Upper lobe of left lung (tissue), 6 donors: Measurements from ENCODE around the gene SNRPN. TPM values are rescaled to one million over a fixed set of nuclear protein-coding genes. Genes with fewer than 3 reads are reported as not detected.
"Not testable (repeated sequence)": the region's sequence is repeated elsewhere in the genome, so short reads cannot be mapped to it uniquely, and the experiment has no call there.

Source experiments
- ATAC-seq, 2 donors: fragments of 200-7000 bp; cut with Tn5 transposase; one replicate each; pipeline ENCODE4 v1.9.1; 2022; ENCODE audit warnings: mild to moderate bottlenecking in 2 of 2, moderate library complexity in 2 of 2; ENCODE audit not compliant: low FRiP score in 2 of 2
- DNase-seq, 2 donors: peaks; one replicate each; pipeline ENCODE4 v3.0.0-alpha.2; 2019 to 2020
- H3K27ac ChIP-seq, 4 donors: fragments of 200-600 bp; sonication (generic); one replicate each; pipeline ENCODE4 v1.5.1; 2016 to 2019
- H3K27me3 ChIP-seq, 4 donors: fragments of 200-600 bp; sonication (generic); one replicate each; pipeline ENCODE4 v1.5.1; 2017 to 2019
- H3K36me3 ChIP-seq, 4 donors: fragments of 200-600 bp; sonication (generic); one replicate each; pipeline ENCODE4 v1.5.1; 2016 to 2019
- H3K4me1 ChIP-seq, 4 donors: fragments of 200-600 bp; sonication (generic); one replicate each; pipeline ENCODE4 v1.5.1; 2018 to 2019
- H3K4me3 ChIP-seq, 4 donors: fragments of 200-600 bp; sonication (generic); one replicate each; pipeline ENCODE4 v1.5.1; 2017 to 2019; ENCODE audit warnings: mild to moderate bottlenecking in 2 of 4, moderate library complexity in 1 of 4
- H3K9me3 ChIP-seq, 4 donors: fragments of 200-600 bp; sonication (generic); one replicate each; pipeline ENCODE4 v1.5.1; 2018 to 2019
- CTCF ChIP-seq, 6 experiments: fragments of 450-650 bp in 4 of 6; fragments of 200-600 bp in 2 of 6; sonication (generic) in 2 of 6; IDR thresholded peaks; one replicate each; pipeline ENCODE4 v1.5.1; 2016 to 2019; ENCODE audit warnings: antibody characterized with exemption in 6 of 6
- EP300 ChIP-seq, 4 donors: sonication (generic); formaldehyde crosslinking; IDR thresholded peaks; one replicate each; pipeline ENCODE4 v1.5.1; 2017; ENCODE audit warnings: antibody characterized with exemption in 4 of 4, control low read depth in 2 of 4
- POLR2A ChIP-seq, 4 donors: fragments of 450-650 bp; IDR thresholded peaks; one replicate each; pipeline ENCODE4 v1.5.1; 2016 to 2017; ENCODE audit warnings: antibody characterized with exemption in 4 of 4, mild to moderate bottlenecking in 2 of 4
- POLR2AphosphoS5 ChIP-seq, 2 donors: sonication (generic); formaldehyde crosslinking; IDR thresholded peaks; one replicate each; pipeline ENCODE4 v1.5.1; 2017; ENCODE audit warnings: antibody characterized with exemption in 2 of 2
- WGBS, 2 donors: methylation state at CpG; one replicate each; pipeline ENCODE4 v1.1.5; 2017 to 2018; 5-methylcytosine and 5-hydroxymethylcytosine counted together
- total RNA-seq, 6 donors: library from RNA; depleted of rRNA in 4 of 6; stranded (reverse); fragments of >200 nt in 4 of 6; gene quantifications; one replicate each; pipeline versions ENCODE4 v1.1.0 to v1.2.1, GENCODE V29; 2016 to 2021
- donor health status: DM: no; HTN: no; CAD: no; lungs with moderate emphysema.
- donor health status: DM: no; HTN: yes; CAD: no; lungs with severe emphysema.

The SNRPN gene
- total RNA-seq, 6 donors from 2014 or later, result 72.4 to 133 (median 92.4) TPM

- DNase-seq (no peak), ATAC-seq (no peak)
- Histone ChIP-seq H3K27me3 (no peaks in the 10 kb centered on the region), H3K27ac (no peak overlapping the region), H3K4me3 (no peak overlapping the region), H3K9me3 (no peaks in the 10 kb centered on the region), H3K4me1 (no peaks in the 10 kb centered on the region), H3K36me3 (no peaks in the 10 kb centered on the region)
- WGBS, 2 donors, result 68 to 81% methylated on average over 3 of the region's 3 CpGs
- no peak for TF ChIP-seq CTCF (IDR thresholded peaks at IDR 0.05)
- TF ChIP-seq POLR2AphosphoS5 (IDR thresholded peaks at IDR 0.05), result no peak
- no peak for TF ChIP-seq POLR2A (IDR thresholded peaks at IDR 0.05)
Observed at GRCh38 chr15:24924153-24924552, 30.6 kb upstream of the SNRPN start.

- no peak for ATAC-seq
- 71 to 76% methylated on average over 2 of the region's 2 CpGs for WGBS, 2 donors
- H3K27ac ChIP-seq, result no peak overlapping the region
- TF ChIP-seq POLR2A (IDR thresholded peaks at IDR 0.05) (no peak), CTCF (IDR thresholded peaks at IDR 0.05) (no peak), POLR2AphosphoS5 (IDR thresholded peaks at IDR 0.05) (no peak), EP300 (IDR thresholded peaks at IDR 0.05) (no peak)
- H3K27me3 ChIP-seq, result no peaks in the 10 kb centered on the region
- H3K4me3 ChIP-seq, result no peak overlapping the region
- no peaks in the 10 kb centered on the region for H3K4me1 ChIP-seq
- no peak for DNase-seq
- H3K36me3 ChIP-seq, result no peaks in the 10 kb centered on the region
- H3K9me3 ChIP-seq, result no peaks in the 10 kb centered on the region
Observed at GRCh38 chr15:24924621-24925020, 30.2 kb upstream of the SNRPN start.

- H3K27me3 ChIP-seq, ATAC-seq, H3K4me3 ChIP-seq, H3K4me1 ChIP-seq, H3K27ac ChIP-seq, H3K9me3 ChIP-seq, DNase-seq, H3K36me3 ChIP-seq: not testable (repeated sequence)
- WGBS, 2 donors, result 81 to 87% methylated on average over 9 to 10 of the region's 10 CpGs
Observed at GRCh38 chr15:24931874-24932732, 22.7 kb upstream of the SNRPN start.

GRCh38 chr15:24933716-24934115 is 21.1 kb upstream of the SNRPN start:
- 87 to 89% methylated on average over 7 of the region's 7 CpGs for WGBS, 2 donors
- Histone ChIP-seq H3K9me3 (peaks cover 0 to 4% (median 0%) of the 10 kb centered on the region in 4 donors), H3K27me3 (no peaks in the 10 kb centered on the region), H3K36me3 (no peaks in the 10 kb centered on the region), H3K27ac (no peak overlapping the region), H3K4me1 (no peaks in the 10 kb centered on the region), H3K4me3 (no peak overlapping the region)
- DNase-seq, result no peak
- ATAC-seq, result no peak
- no peak for TF ChIP-seq POLR2AphosphoS5 (IDR thresholded peaks at IDR 0.05)
- TF ChIP-seq CTCF (IDR thresholded peaks at IDR 0.05), result no peak
- no peak for TF ChIP-seq POLR2A (IDR thresholded peaks at IDR 0.05)
- no peak for TF ChIP-seq EP300 (IDR thresholded peaks at IDR 0.05)

GRCh38 chr15:24938224-24938623 is 16.6 kb upstream of the SNRPN start:
- H3K36me3 ChIP-seq, DNase-seq, H3K4me1 ChIP-seq, H3K27ac ChIP-seq, H3K27me3 ChIP-seq, ATAC-seq, H3K4me3 ChIP-seq, H3K9me3 ChIP-seq: not testable (repeated sequence)
- 66 to 75% methylated on average over 3 of the region's 3 CpGs for WGBS, 2 donors

- DNase-seq (no peak), ATAC-seq (no peak)
- TF ChIP-seq POLR2AphosphoS5 (IDR thresholded peaks at IDR 0.05), result no peak
- no peak for TF ChIP-seq EP300 (IDR thresholded peaks at IDR 0.05)
- TF ChIP-seq CTCF (IDR thresholded peaks at IDR 0.05), result no peak
- no peak for TF ChIP-seq POLR2A (IDR thresholded peaks at IDR 0.05)
- Histone ChIP-seq H3K27me3 (no peaks in the 10 kb centered on the region), H3K4me3 (no peak overlapping the region), H3K4me1 (no peaks in the 10 kb centered on the region), H3K36me3 (no peaks in the 10 kb centered on the region), H3K27ac (no peak overlapping the region), H3K9me3 (no peaks in the 10 kb centered on the region)
- 48 to 64% methylated on average over 2 of the region's 2 CpGs for whole genome bisulfite sequencing, 2 donors
Observed at GRCh38 chr15:24940236-24940635, 14.6 kb upstream of the SNRPN start.
